DMS 273 (cell line): ENCODE measurements around the gene ADPRHL1.

ENCODE experiments used
- DNase-seq: peaks from one replicate; lab custom pipeline; 2025; ENCODE audit not compliant: unreplicated experiment; lab: John Stamatoyannopoulos, UW

ADPRHL1 gene

GRCh38 chr13:113452942-113453901, at the start of gene ADPRHL1:
TSS of gene ADPRHL1 (minus strand) at chr13:113453488. CDS start at chr13:113453437, 51 bp downstream.
- DNase-seq, result no peak

- no peak for DNase-seq
Observed at GRCh38 chr13:113502686-113503085, 49.4 kb upstream of the ADPRHL1 start.

GRCh38 chr13:113500530-113501265, 47.4 kb upstream of the ADPRHL1 start:
- no peak for DNase-seq

DNA sequence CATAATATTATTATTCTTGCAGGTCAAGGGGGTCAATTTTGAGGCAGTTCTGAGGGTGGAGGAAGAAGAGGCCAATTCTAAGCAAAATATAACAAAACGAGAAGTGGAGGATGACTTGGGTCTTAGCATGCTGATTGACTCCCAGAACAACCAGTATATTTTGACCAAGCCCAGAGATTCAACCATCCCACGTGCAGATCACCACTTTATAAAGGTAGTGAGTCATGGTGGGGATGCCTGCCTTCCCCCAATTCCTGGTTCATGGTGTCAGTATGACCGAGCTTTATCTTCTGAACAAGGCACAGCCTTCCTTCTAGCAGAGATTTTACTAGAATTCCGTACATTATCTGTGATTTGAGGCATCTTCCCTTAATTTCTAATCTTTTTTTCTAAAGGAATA, 46.6 kb upstream of the ADPRHL1 start:
- DNase-seq, result no peak

DNA sequence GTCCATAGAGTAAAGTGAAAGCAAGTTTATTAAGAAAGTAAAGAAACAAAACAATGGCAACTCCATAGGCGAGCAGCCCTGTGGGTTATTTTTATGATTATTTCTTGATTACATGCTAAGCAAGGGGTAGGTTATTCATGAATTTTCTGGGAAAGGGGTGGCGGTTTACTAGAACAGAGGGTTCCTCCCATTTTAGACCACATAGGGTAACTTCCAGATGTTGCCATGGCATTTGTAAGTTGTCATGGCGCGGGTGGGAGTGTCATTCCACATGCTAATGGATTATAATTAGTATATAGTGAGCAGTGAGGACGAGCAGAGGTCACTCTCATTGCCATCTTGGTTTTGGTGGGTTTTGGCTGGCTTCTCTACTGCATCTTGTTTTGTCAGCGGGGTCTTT, 45.6 kb upstream of the ADPRHL1 start:
- no peak for DNase-seq

GRCh38 chr13:113497217-113497616, 43.9 kb upstream of the ADPRHL1 start:
- DNase-seq, result no peak

GRCh38 chr13:113495494-113496210, 42.4 kb upstream of the ADPRHL1 start:
- DNase-seq, result no peak

DNA sequence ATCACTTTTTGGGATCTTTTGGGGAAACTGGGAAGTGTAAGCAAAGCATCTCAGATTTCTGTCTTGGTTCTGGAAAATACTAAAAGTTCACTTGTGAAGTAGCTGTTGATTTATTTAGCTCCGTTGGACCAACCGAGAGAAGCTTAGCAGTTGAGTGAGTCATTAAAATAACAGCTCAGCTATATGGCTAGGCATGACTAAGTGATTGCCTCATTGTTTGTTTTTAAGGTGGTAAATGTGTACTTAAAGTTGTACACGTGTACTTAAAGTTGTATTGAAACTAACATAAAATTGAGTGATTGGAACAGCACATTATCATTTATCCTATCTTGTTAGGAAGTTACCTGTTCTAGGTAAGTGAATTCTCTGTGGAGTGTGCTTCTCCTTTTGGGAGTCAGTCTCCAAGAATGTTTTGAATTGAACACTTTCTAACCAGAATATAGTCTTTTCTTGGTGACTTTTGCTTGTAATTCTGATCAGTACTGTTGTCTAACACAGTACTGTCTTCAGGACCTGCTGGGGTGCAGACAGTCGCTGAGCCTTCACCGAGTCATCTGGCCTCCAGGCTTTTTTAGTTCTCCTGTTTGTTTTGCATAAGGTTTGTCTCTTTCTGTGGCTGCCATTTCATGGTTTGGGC, 40.1 kb upstream of the ADPRHL1 start:
- peak; percentile 27 for DNase-seq

DNA sequence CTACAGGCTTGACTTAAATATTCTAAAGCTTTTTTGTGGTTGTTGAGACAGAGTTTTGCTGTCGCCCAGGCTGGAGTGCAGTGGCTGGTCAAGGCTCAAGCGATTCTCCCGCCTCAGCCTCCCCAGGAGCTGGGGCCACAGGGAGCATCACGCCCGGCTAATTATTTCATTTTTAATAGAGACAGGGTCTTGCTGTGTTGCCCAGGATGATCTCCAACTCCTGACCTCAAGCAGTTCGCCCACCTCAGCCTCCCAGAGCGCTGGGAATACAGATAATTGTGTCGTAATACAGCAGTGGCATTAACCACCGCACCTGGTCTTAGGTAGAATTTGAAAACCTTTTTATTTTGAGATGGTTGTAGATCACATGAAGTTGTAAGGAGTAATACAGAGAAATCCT, 38.7 kb upstream of the ADPRHL1 start:
- DNase-seq, result no peak

- DNase-seq, result peak; percentile 26
Observed at GRCh38 chr13:113491418-113491883, 38.2 kb upstream of the ADPRHL1 start.

DNA sequence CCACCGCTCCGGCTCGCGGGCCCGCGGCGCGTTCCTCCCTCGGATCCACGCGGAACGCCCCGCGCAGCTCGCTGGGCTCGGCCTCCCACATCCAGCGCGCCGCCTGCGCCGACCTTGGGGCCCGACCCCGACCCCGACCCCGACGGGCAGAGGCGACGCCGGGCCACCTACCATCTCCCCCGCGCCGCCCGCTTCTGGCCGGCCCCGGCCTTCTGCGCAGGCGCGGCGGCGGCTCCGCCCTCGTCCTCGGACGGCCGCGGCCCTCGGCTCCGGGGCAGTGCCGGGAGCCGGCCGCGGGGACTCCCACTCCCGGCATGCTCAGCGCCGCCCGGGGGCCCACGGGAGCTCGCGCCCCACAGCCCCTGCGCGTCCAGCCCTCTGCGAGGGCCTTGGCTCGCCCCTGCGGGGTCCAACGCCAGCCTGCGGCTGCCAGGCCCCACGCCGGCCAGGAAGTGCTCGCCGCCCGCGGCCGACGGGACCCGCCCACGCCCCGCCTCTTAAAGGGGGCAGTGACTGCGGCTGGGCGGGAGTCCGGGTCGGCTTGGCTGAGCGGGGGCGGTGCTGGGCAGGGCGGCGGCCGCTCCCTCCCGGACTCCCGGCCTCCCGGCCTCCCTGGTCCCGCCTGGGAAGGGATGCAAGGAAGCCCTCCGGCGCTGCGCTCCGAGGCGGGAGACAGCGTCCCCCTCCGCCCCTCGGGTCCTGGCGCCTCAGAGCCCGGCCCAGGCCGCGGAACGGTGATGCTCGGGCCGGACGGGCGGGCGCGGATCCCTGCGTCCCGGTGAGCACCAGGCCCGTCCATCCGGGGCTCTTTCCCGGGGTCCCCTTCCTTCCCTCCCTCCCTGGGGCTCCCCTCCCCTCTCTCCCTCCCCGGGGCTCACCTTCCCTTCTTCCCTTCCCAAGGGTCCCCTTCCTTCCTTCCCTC, 37.5 kb upstream of the ADPRHL1 start, which contains the start of gene DCUN1D2:
TSS of gene DCUN1D2 (minus strand) at position 216 of the 922 bp plus-strand sequence. CDS start at position 174, 42 bp downstream.
- DNase-seq, result peak; percentile 90

DNA sequence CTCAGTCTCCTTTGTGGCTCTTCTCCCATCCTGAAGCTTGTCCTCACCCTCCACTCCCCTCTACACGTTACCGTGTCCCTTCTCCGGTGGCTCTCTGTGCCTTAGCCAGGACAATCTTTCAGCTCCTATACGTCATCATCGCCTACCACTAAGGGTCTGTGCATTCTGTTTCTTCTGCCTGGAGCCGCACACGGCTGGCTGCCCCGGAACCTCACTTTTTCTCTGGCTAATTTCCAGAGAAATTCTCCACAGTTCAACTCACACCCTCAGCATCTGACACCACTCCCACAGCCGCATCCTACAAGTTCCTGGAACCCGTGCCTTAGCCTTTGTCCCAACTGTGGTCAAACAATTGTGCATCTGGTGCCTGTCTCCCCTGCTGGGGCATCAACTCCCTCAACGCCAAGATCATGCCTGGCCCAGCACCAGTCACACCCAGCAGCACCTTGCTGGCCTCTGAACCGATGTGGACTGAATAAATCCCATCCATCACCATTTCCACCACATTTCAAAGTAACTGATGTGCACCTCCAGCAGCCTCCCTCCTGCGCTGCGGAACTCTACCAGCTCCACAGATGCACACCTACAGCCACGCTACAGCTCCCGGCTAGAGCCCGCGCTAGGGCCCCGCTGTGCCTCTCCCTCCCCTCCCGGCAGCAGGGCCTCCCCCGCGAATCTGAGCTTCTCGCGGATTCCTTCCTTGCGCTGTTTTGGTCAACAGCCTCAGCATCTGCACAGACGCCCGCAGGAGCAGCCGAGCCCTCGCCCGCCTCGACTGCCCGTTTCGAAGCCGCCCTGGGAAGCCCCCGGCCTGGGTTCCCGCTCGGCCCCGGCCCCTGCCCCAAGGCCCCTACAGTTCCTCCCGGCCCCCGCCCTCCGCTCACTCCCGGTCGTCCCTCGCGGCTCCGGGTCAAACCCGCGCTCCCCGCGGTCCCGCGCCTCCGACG, 36.5 kb upstream of the ADPRHL1 start:
- DNase-seq, result peak; percentile 62

DNA sequence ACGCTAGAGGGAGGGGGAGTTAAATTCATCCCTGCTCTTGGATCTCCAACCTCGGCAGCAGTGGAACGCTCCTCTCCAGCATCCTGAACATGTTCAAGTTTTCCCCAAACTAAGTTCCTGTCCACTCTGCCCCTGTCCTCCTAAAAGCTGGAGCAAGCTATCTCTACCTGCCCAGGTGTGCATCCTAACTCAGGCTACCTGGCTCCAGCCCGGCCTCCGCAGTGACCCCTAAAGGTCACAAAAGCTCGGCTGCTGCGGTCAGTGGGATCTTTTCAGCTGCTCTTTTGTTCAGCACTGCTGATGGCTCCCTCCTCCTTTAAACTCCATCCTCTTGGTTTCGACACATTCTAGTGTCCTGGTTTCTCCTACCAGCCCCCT, 35.9 kb upstream of the ADPRHL1 start:
- DNase-seq, result no peak

GRCh38 chr13:113488283-113488682, 35.0 kb upstream of the ADPRHL1 start:
- no peak for DNase-seq

DNA sequence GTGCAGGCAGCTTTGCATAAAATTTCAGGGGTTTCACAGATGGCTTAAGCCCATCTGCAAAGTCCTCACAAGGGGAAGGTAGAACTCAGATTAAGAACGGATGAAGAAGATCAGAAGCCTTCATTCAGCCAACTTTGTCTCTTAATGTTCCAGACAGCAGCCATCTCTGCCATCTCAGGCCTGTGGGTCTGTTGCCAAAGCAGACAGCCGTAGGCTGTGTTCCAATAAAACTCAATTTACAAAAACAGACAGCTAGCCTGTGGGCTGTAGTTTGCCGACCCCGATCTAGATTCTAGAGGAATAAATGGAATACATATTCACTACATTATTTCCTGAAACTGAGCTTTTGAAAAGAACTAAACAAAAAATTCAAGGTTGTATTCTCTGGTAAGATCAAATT, 33.4 kb upstream of the ADPRHL1 start:
- no peak for DNase-seq

DNA sequence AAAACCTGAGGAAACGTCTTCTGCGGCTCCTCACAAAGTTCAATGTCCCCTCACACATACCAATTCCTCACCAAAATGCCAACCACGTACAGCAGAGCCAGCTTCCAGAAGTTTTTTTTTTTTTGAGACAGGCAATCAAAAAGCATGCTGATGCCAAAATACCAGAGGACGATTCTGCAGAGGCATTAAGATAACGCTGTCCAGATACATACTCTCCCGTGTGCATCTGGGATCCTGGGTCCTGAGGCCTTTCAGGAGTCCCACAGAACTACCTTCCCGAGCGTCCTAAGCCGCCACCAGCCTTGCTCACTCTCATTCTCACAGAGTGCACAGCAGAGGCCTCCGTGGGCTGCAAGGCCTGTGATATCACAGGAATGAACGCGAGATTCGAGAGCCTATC, 32.3 kb upstream of the ADPRHL1 start:
- no peak for DNase-seq

GRCh38 chr13:113483504-113484293, 30.4 kb upstream of the ADPRHL1 start:
- no peak for DNase-seq

DNA sequence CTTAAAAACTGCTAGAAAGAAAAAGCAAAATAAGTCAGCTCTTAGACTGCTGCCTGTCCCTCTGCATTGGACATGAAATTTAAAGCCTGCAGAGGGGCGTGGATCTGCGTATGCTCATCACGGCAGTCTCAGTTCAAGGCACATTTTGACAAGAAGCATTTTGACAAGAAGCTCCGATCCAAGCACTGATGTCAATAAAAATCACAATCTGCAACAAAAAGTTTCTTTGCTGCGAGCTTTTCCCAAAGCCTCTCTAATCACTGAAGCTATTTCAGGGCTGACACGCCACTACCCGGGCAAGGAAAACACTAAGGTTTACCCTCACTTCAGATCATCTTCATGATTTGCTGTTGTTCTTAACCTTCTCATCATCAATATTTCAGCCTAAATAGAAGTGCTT, 29.8 kb upstream of the ADPRHL1 start:
- no peak for DNase-seq
